Measurements from ENCODE around the gene FTCD. TPM values are rescaled to one million over a fixed set of nuclear protein-coding genes. Genes with fewer than 3 reads are reported as not detected.

Gene FTCD
- total RNA-seq, 1 donor from 2014 or later: not detected

DNA sequence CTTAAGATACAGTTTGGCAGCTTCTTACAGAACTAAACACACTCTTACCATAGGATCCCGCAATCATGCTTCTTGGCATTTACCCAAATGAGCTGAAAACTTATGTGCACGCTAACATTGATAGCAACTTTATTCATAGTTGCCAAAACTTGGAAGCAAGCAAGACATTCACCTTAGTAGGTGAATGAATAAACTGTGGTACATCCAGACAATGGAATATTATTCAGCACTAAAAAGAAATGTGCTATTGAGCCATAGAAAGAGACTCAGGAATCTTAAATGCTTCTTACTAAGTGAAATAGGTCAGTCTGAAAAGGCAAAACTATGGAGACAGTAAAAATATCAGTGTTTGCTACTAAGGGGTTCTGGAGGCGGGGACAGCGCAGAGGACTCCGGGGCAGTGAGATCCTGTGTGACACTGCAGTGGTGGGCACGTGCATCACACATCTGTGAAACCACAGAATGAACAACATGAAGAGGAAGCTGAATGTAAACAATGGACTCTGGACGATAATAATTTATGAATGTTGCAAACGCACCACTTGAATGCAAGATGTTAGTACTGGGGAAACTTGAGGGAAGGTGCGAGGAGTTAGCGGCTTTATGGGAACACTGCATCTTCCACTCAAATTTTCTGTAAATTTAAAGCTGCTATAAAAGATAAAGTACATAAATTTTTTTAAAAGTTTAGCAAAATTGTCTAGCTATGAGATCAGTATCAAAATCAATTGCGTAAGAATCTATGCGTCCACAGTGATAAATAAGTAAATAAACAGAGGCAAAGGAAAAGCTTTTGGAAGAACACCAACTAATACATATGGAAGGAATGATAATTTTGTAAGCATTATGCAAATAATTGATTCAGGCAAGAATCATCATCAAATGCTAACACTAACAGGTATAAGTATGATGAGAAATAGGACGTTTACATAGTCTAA lies 44.3 kb upstream of the FTCD start:
- TF ChIP-seq, protein P1, sequence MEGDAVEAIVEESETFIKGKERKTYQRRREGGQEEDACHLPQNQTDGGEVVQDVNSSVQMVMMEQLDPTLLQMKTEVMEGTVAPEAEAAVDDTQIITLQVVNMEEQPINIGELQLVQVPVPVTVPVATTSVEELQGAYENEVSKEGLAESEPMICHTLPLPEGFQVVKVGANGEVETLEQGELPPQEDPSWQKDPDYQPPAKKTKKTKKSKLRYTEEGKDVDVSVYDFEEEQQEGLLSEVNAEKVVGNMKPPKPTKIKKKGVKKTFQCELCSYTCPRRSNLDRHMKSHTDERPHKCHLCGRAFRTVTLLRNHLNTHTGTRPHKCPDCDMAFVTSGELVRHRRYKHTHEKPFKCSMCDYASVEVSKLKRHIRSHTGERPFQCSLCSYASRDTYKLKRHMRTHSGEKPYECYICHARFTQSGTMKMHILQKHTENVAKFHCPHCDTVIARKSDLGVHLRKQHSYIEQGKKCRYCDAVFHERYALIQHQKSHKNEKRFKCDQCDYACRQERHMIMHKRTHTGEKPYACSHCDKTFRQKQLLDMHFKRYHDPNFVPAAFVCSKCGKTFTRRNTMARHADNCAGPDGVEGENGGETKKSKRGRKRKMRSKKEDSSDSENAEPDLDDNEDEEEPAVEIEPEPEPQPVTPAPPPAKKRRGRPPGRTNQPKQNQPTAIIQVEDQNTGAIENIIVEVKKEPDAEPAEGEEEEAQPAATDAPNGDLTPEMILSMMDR (IDR thresholded peaks at IDR 0.05): no peak
- TF ChIP-seq POLR2A (IDR thresholded peaks at IDR 0.05): no peak
- TF ChIP-seq POLR2AphosphoS5 (IDR thresholded peaks at IDR 0.05; ENCODE audit: insufficient read depth in 1 of 2, low read depth in 1 of 2): no peak
- intact Hi-C loops (cut with DNase I): no loop called here
- DNase-seq (ENCODE audit: extremely low spot score in 2 of 2): no peak
- no peak overlapping the region for H3K4me3 ChIP-seq
- no peaks in the 10 kb centered on the region for H3K4me1 ChIP-seq
- H3K36me3 ChIP-seq: peaks cover 0 to 49% of the 10 kb centered on the region in 2 donors
- no peaks in the 10 kb centered on the region for H3K9me3 ChIP-seq
- H3K27me3 ChIP-seq: no peaks in the 10 kb centered on the region
- no peak overlapping the region for H3K27ac ChIP-seq

DNA sequence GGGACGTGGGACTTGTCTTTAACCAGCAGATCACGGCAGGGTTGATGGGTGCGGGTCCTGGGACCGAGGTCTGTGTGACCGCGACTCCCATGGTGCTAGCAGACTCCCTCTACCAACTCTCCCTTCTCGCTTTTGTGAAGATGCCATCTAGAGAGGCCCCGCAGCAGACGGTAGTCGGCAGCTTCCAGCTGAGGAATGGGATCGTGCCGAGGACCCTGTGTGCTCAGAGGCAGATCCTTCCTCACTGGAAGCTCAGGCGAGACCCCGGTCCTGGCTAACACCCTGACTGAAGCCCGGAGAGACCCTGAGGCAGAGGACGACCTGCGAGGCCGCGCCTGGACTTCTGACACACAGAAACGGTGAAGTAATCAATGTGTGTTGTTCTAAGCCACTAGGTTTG lies 41.4 kb upstream of the FTCD start:
- intact Hi-C loops (cut with DNase I): no loop called here
- Histone ChIP-seq H3K27ac (no peak overlapping the region), H3K4me1 (no peaks in the 10 kb centered on the region), H3K36me3 (peaks cover 0 to 63% of the 10 kb centered on the region in 2 donors), H3K9me3 (no peaks in the 10 kb centered on the region), H3K4me3 (no peak overlapping the region), H3K27me3 (no peaks in the 10 kb centered on the region)
- TF ChIP-seq POLR2AphosphoS5 (IDR thresholded peaks at IDR 0.05; ENCODE audit: insufficient read depth in 1 of 2, low read depth in 1 of 2) (no peak), POLR2A (IDR thresholded peaks at IDR 0.05) (no peak)
- TF ChIP-seq, protein P1 (IDR thresholded peaks at IDR 0.05): no peak
- no peak for DNase-seq (ENCODE audit: extremely low spot score in 2 of 2)

DNA sequence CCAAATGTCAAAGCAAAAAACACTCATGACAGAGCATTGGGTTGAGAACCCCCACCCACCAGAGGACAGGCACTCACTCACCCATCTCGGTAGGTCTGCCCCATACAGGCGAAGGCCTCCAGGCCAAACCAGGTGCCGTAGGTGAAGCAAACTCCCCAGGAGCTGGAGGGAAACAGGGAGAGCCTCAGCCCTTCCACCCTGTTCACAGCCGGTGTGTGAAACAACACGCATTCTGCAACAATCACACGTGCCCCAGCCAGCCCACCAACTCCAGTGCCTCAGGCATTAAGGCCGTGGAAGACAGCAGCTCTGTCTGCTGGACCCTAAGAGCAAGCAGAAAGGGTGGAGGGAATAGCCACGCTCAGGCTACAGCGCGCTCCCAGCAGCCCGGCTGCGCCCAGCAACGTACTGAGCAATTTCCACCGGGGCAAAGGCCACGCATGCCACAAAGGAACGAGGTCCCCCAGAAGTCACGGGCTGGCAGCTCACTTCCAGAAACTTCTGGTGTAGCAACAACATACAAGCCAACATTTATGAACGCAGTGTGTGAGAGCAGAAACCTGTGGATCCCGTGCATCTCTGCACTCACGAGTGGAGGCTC lies 40.3 kb upstream of the FTCD start:
- no peak overlapping the region for H3K4me3 ChIP-seq
- intact Hi-C loops (cut with DNase I): no loop called here
- no peaks in the 10 kb centered on the region for H3K27me3 ChIP-seq
- H3K4me1 ChIP-seq: peaks cover 10% of the 10 kb centered on the region
- no peak for DNase-seq (ENCODE audit: extremely low spot score in 2 of 2)
- TF ChIP-seq POLR2A (IDR thresholded peaks at IDR 0.05) (no peak), POLR2AphosphoS5 (IDR thresholded peaks at IDR 0.05; ENCODE audit: insufficient read depth in 1 of 2, low read depth in 1 of 2) (no peak)
- TF ChIP-seq, protein P1 (IDR thresholded peaks at IDR 0.05): no peak
- H3K9me3 ChIP-seq: no peaks in the 10 kb centered on the region
- no peak overlapping the region for H3K27ac ChIP-seq
- H3K36me3 ChIP-seq: peaks cover 0 to 64% of the 10 kb centered on the region in 2 donors

DNA sequence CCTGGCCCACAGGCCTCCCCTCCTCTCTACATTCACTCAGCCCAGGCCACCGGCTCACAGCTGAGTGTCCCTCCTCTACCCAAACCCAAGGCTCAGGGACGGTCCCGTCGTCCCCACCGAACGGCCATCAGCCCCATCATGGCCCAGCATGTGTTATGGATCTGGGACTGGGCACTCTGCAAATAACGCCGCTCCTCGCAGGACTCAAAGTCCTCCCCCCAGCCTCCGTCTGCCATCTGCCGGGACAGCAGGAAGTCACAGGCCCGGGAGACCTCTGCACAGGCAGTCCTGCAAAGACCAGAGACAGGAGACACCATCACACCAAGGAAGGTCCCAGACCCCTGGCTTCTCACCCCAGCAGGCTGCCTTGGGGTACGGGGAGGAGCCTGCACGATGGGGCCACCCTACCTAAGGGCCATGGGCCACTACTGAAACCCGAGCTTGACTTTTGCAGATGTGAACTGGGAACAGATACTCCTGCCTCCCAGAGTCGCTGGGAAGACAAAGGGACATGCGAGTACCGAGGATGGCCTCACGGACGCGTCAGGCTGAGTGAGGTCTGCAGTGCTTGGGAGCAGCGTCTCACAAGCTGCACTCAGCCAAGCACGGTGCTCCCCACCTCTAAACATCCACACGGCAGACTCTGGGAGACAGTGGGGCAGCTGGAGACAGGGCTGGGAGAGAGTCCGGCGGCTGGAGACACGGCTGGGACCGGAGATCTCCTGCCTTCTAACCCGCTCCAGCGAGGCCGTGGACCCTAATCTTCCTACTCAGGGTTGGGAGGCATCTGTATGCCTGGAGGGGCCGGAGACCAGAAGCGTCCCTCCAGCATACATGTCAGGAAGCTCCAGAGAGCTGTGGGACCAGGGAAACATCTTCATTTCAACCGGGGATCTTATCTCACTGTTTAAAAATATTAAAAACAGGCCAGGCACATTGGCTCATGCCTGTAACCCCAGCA lies 39.3 kb upstream of the FTCD start:
- Histone ChIP-seq H3K4me1 (peaks cover 21% of the 10 kb centered on the region), H3K9me3 (no peaks in the 10 kb centered on the region), H3K27ac (no peak overlapping the region), H3K27me3 (no peaks in the 10 kb centered on the region), H3K36me3 (peaks cover 0 to 58% of the 10 kb centered on the region in 2 donors), H3K4me3 (no peak overlapping the region)
- peak; percentile 75 to 92 for DNase-seq (ENCODE audit: extremely low spot score in 2 of 2)
- intact Hi-C loops (cut with DNase I): no loop called here
- TF ChIP-seq POLR2A (IDR thresholded peaks at IDR 0.05) (no peak), POLR2AphosphoS5 (IDR thresholded peaks at IDR 0.05; ENCODE audit: insufficient read depth in 1 of 2, low read depth in 1 of 2) (no peak)
- TF ChIP-seq, protein P1 (IDR thresholded peaks at IDR 0.05): no peak

Data from vagina (tissue), 2 donors.